HG03159 (cell line): ENCODE data around the gene CCDC82.

Source experiments
- ATAC-seq: cut with Tn5 transposase; IDR thresholded peaks from one replicate; pipeline ENCODE4 v1.9.1; 2021; ENCODE audit warnings: mild to moderate bottlenecking, moderate library complexity; ENCODE audit not compliant: unreplicated experiment

CCDC82 gene

GRCh38 chr11:96309016-96309642 is 80.6 kb downstream of the CCDC82 start:
- no peak for ATAC-seq

- ATAC-seq, result no peak
Measured at GRCh38 chr11:96307776-96308140, 82.0 kb downstream of the CCDC82 start.

- ATAC-seq, result no peak
Measured at GRCh38 chr11:96306933-96307775, 82.6 kb downstream of the CCDC82 start.

GRCh38 chr11:96306600-96306932 is 83.1 kb downstream of the CCDC82 start:
- no peak for ATAC-seq

- ATAC-seq, result no peak
Measured at GRCh38 chr11:96306071-96306470, 83.6 kb downstream of the CCDC82 start.

GRCh38 chr11:96303980-96304379 is 85.7 kb downstream of the CCDC82 start:
- ATAC-seq, result no peak

GRCh38 chr11:96303064-96303463 is 86.6 kb downstream of the CCDC82 start:
- ATAC-seq, result no peak
